Activated CD4-positive, alpha-beta T cell treated with anti-CD3 and anti-CD28 coated beads, Interleukin-2, amount 10 ng/mL, durations not matched to agents 24 days and 14 days (primary cell): ENCODE results near the gene BMP4. TPM values are rescaled to one million over a fixed set of nuclear protein-coding genes. Genes with fewer than 3 reads are reported as not detected.

ENCODE experiments used
- DNase-seq: peaks from one replicate; pipeline ENCODE4 v3.0.0; 2022
- H3K27ac Mint-ChIP-seq: one replicate; pipeline ENCODE4 v1.8.0; 2022; ENCODE audit warnings: mild to moderate bottlenecking, mixed read lengths
- H3K27me3 Mint-ChIP-seq: one replicate; pipeline ENCODE4 v1.8.0; 2022; ENCODE audit warnings: mixed read lengths
- H3K36me3 Mint-ChIP-seq: one replicate; pipeline ENCODE4 v1.8.0; 2022; ENCODE audit warnings: low read depth, mild to moderate bottlenecking, mixed read lengths
- H3K4me1 Mint-ChIP-seq: one replicate; pipeline ENCODE4 v1.8.0; 2021; ENCODE audit warnings: mixed read lengths
- H3K4me3 Mint-ChIP-seq: one replicate; pipeline ENCODE4 v1.8.0; 2022; ENCODE audit warnings: mild to moderate bottlenecking, moderate library complexity, mixed read lengths
- H3K9me3 Mint-ChIP-seq: one replicate; pipeline ENCODE4 v1.8.0; 2021; ENCODE audit warnings: mixed read lengths
- intact Hi-C: fragments of 100-400 bp; cut with micrococcal nuclease; formaldehyde crosslinking; loops from one replicate; pipeline ENCODE4 v1.15.1; 2023
- total RNA-seq: library from RNA; stranded (reverse); gene quantifications from 2 replicates; pipeline ENCODE4 v1.2.3, GENCODE V29; 2022

The BMP4 gene
- total RNA-seq, 1 donor from 2014 or later = not detected

DNA sequence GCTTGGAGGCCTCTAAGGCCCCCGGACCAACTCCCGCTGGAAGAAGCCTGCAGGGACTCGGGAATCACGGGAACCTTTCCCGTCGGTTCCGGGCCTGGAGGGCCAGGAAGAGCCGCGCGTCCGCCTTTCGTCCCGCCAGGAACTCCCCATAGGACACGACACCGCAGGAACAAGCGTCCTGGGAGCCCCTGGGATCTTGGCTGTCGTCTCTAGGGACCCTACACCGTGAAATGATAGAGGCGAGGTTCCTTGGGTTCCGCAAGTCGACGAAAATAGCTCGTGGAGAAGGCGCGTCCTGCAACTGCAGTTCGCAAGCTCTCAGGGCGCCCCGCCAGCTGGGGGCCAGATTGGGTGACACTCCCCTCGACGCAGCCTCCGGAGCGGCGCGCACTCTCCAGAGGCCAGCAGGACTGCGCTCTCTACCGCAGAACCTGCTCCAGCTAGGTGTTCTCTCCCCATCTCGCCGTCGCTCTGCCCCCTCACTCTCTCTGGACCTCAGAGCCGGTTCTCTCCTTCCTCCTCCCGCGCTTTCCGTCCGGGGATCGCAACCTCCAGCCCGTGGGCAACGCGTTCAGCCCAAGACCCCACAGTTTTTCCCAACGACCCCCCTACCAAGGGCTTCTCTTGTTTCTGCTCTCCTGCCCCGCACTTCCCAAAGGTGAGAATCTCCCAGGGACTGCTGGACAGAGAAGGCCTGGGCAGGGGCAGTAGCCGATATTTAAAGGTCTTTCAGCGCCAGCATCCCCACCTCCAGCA, 776 bp downstream of the BMP4 start:
- intact Hi-C loops = no loop called here
- no peak for DNase-seq
- Mint-ChIP-seq H3K4me1 (peaks cover 20% of the 10 kb centered on the region), H3K27ac (peak overlapping the region; percentile 37), H3K9me3 (no peaks in the 10 kb centered on the region), H3K27me3 (peaks cover 80% of the 10 kb centered on the region), H3K4me3 (peak overlapping the region; percentile 56), H3K36me3 (peaks cover 6% of the 10 kb centered on the region)

DNA sequence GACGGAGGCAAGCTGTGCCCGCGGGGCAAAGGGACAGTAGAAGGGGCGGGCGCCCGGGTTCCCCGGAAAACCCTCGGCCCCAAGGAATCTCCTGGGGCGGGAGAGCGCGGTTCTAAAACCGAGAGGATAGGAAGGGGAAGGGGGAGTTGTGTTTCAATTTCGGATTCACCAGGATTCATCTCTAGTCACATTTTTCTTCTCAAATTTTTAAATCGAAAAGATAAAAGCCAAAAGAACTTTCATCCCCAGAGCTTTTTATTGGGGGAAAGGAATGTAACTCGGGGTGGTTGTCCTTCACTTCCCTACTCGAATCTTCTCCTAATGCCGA, 1.4 kb downstream of the BMP4 start:
- no peak for DNase-seq
- peaks cover 73% of the 10 kb centered on the region for H3K27me3 Mint-ChIP-seq
- H3K9me3 Mint-ChIP-seq = no peaks in the 10 kb centered on the region
- intact Hi-C loops = no loop called here
- peak overlapping the region; percentile 53 for H3K27ac Mint-ChIP-seq
- peaks cover 6% of the 10 kb centered on the region for H3K36me3 Mint-ChIP-seq
- H3K4me1 Mint-ChIP-seq = peaks cover 20% of the 10 kb centered on the region
- H3K4me3 Mint-ChIP-seq = peak overlapping the region; percentile 87

GRCh38 chr14:53954551-53955228, 1.9 kb downstream of the BMP4 start:
- peak; percentile 64 for DNase-seq
- Mint-ChIP-seq H3K4me1 (peaks cover 20% of the 10 kb centered on the region), H3K27ac (peak overlapping the region; percentile 53), H3K9me3 (no peaks in the 10 kb centered on the region), H3K36me3 (peaks cover 6% of the 10 kb centered on the region), H3K4me3 (peak overlapping the region; percentile 87), H3K27me3 (peaks cover 70% of the 10 kb centered on the region)
- intact Hi-C loops = no loop called here

GRCh38 chr14:53953828-53954550, 2.6 kb downstream of the BMP4 start:
- intact Hi-C loops = no loop called here
- peak overlapping the region; percentile 87 for H3K4me3 Mint-ChIP-seq
- peaks cover 20% of the 10 kb centered on the region for H3K4me1 Mint-ChIP-seq
- peak; percentile 62 for DNase-seq
- no peaks in the 10 kb centered on the region for H3K9me3 Mint-ChIP-seq
- peaks cover 6% of the 10 kb centered on the region for H3K36me3 Mint-ChIP-seq
- H3K27ac Mint-ChIP-seq = peak overlapping the region; percentile 45
- peaks cover 71% of the 10 kb centered on the region for H3K27me3 Mint-ChIP-seq

GRCh38 chr14:53953002-53953827, 3.4 kb downstream of the BMP4 start:
- Mint-ChIP-seq H3K36me3 (peaks cover 6% of the 10 kb centered on the region), H3K4me3 (peak overlapping the region; percentile 87), H3K4me1 (peaks cover 20% of the 10 kb centered on the region), H3K27ac (no peak overlapping the region), H3K27me3 (peaks cover 78% of the 10 kb centered on the region), H3K9me3 (no peaks in the 10 kb centered on the region)
- DNase-seq = peak; percentile 64
- intact Hi-C loops = no loop called here

GRCh38 chr14:53952533-53952932, 4.1 kb downstream of the BMP4 start:
- Mint-ChIP-seq H3K27ac (no peak overlapping the region), H3K4me3 (peak overlapping the region; percentile 75), H3K27me3 (peaks cover 78% of the 10 kb centered on the region), H3K36me3 (peaks cover 6% of the 10 kb centered on the region), H3K4me1 (peaks cover 20% of the 10 kb centered on the region), H3K9me3 (no peaks in the 10 kb centered on the region)
- no peak for DNase-seq
- intact Hi-C loops = no loop called here

GRCh38 chr14:53951627-53952303, 4.9 kb downstream of the BMP4 start:
- H3K27ac Mint-ChIP-seq = no peak overlapping the region
- no peaks in the 10 kb centered on the region for H3K9me3 Mint-ChIP-seq
- H3K27me3 Mint-ChIP-seq = peaks cover 78% of the 10 kb centered on the region
- H3K4me3 Mint-ChIP-seq = no peak overlapping the region
- H3K4me1 Mint-ChIP-seq = peaks cover 20% of the 10 kb centered on the region
- DNase-seq = no peak
- intact Hi-C loops = no loop called here
- peaks cover 6% of the 10 kb centered on the region for H3K36me3 Mint-ChIP-seq

DNA sequence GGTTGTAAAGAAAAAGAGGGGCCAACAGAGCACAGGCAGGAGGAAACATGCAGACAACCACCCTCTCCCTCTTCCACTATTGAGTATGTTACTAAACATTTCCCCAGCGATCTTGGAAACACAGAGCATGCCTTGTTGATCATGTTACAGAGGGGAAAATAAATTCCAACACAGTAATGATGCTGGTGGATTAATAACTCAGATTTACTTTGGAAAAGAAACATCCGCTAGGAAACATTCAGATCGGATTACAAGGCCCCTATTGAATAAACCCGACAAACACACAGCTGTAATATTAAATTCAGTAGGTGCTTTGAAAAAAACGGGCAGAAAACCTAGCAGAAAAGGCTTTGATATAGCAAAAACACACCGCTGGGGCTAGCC, 5.4 kb downstream of the BMP4 start:
- H3K4me1 Mint-ChIP-seq = peaks cover 18% of the 10 kb centered on the region
- intact Hi-C loops = no loop called here

DNA sequence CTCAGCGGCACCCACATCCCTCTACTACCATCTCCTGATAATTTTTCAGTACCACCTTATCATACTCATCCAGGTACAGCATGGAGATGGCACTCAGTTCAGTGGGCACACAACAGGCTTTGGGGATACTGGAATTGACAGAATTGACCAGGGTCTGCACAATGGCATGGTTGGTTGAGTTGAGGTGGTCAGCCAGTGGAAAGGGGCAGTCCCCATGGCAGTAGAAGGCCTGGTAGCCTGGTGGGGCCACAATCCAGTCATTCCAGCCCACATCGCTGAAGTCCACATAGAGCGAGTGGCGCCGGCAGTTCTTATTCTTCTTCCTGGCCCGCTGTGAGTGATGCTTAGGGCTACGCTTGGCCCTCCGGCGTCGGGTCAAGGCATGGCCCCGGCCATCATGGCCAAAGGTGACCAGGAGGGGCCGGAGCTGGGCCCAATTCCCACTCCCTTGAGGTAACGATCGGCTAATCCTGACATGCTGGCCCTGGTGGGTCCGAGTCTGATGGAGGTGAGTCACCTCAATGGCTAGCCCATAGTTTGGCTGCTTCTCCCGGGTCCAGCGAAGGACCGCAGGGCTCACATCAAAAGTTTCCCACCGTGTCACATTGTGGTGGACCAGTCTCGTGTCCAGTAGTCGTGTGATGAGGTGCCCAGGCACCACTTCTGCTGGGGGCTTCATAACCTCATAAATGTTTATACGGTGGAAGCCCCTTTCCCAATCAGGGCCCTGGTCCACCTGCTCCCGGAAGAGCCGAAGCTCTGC, 6.4 kb downstream of the BMP4 start:
- Mint-ChIP-seq H3K4me3 (no peak overlapping the region), H3K27ac (no peak overlapping the region), H3K9me3 (no peaks in the 10 kb centered on the region), H3K4me1 (peaks cover 14% of the 10 kb centered on the region), H3K27me3 (peaks cover 72% of the 10 kb centered on the region), H3K36me3 (peaks cover 4% of the 10 kb centered on the region)
- no peak for DNase-seq
- intact Hi-C loops = no loop called here

More for the DNA sequence above, 5.4 kb downstream of the BMP4 start:
- Mint-ChIP-seq H3K36me3 (peaks cover 6% of the 10 kb centered on the region), H3K27me3 (peaks cover 76% of the 10 kb centered on the region), H3K4me3 (no peak overlapping the region), H3K9me3 (no peaks in the 10 kb centered on the region), H3K27ac (no peak overlapping the region)
- no peak for DNase-seq

DNA sequence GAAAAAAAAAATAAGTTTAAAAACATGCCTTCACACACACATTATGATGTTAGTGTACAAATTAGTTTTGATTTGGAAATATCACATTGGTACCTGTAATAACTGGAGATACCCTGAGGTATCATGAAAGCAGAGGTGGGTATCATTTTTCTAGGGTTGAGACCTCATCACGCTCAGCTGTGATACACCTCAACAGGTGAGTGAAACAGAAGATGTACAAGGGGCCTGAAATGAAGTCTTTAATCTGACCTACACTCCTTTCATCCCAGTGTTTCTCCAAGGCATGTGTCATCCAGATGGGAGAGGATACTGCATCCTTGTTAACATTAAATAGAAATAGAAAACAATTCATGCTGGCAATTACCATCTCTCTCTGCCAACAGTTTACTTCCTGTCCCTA, 7.4 kb downstream of the BMP4 start:
- peaks cover 8% of the 10 kb centered on the region for H3K4me1 Mint-ChIP-seq
- peaks cover 2% of the 10 kb centered on the region for H3K36me3 Mint-ChIP-seq
- intact Hi-C loops = no loop called here
- H3K9me3 Mint-ChIP-seq = no peaks in the 10 kb centered on the region
- no peak for DNase-seq
- peaks cover 72% of the 10 kb centered on the region for H3K27me3 Mint-ChIP-seq
- no peak overlapping the region for H3K27ac Mint-ChIP-seq
- no peak overlapping the region for H3K4me3 Mint-ChIP-seq

- intact Hi-C loops = no loop called here
Measured at GRCh38 chr14:53948205-53948884, 8.3 kb downstream of the BMP4 start.

DNA sequence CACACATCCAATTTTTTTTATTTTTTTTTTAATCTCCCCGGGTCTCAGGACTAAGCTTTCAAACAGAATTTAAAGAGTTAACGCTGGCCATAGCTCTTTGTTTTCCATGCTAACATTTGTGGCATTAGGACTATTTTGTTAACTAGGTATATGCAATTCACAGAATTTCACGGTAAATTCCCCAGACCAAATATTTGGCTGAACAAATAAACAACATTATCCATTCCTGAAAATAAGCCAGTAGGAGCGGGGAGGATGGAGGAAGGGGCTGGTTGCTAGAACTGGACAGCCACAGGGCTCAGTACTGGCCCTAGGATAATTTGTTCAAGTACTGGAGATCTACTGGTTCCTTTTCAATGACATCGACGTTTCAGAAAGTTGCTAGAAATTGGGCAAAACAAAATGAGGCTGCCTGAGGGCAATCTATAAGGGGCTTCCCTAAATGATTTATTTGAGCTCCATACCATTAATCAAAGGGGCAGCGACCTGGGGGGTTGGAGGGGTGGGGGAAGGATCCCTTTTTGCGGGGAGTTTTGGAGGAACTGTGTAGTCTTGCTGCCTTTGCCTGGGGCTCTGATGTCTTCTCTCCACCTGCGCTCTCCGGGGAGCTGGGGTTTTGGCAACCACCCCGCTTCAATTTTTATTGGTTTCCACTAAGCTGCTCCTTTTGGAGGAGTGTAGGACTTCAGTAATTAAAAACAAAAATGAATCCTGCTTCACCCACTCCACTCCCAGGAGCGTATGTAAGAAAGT, 9.0 kb downstream of the BMP4 start:
- H3K4me3 Mint-ChIP-seq = no peak overlapping the region
- H3K27me3 Mint-ChIP-seq = peaks cover 67% of the 10 kb centered on the region
- intact Hi-C loops = no loop called here
- H3K27ac Mint-ChIP-seq = no peak overlapping the region
- no peaks in the 10 kb centered on the region for H3K4me1 Mint-ChIP-seq
- no peaks in the 10 kb centered on the region for H3K9me3 Mint-ChIP-seq
- no peak for DNase-seq
- no peaks in the 10 kb centered on the region for H3K36me3 Mint-ChIP-seq

More at GRCh38 chr14:53948205-53948884, 8.3 kb downstream of the BMP4 start:
- Mint-ChIP-seq H3K4me3 (no peak overlapping the region), H3K9me3 (no peaks in the 10 kb centered on the region), H3K36me3 (peaks cover 2% of the 10 kb centered on the region), H3K27ac (no peak overlapping the region), H3K27me3 (peaks cover 73% of the 10 kb centered on the region), H3K4me1 (peaks cover 3% of the 10 kb centered on the region)
- no peak for DNase-seq
